Measurements from ENCODE around the gene CTNNAL1. TPM values are rescaled to one million over a fixed set of nuclear protein-coding genes. Genes with fewer than 3 reads are reported as not detected.

Gene CTNNAL1
- total and polyA plus RNA-seq, 2 donors (not counting 1 experiment from before 2014, with no cell fraction given): 0.04 to 1.5 TPM

DNA sequence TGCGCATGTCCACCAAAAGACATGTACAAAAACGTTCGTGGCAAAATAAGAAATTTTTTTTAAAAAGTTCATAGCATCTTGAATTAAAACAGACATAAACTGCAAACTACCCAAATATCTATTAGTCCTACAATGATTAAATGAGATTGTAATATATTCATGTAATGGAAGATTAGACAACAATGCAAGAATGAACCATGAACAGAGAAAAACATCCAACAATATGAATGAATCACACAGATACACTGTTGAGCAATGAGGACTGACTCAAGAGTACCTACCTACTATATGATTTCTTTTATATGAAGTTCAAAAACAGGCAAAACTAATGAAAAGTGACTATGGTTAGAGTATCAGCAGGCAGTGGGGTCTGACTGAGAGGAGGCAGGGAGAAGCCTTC is 17.9 kb upstream of the CTNNAL1 start:
- H3K79me2 ChIP-seq (ENCODE audit: control insufficient read depth, insufficient read depth, low read length): no peaks in the 10 kb centered on the region

GRCh38 chr9:109030426-109030825 is 17.1 kb upstream of the CTNNAL1 start:
- H3K27me3 Mint-ChIP-seq: no peaks in the 10 kb centered on the region
- DNase-seq: no peak
- Histone ChIP-seq H3K79me2 (ENCODE audit: control insufficient read depth, insufficient read depth, low read length) (no peaks in the 10 kb centered on the region), H3K27ac (ENCODE audit: low read length in 2 of 2) (no peak overlapping the region), H3K4me1 (ENCODE audit: control insufficient read depth in 2 of 2, insufficient read depth in 2 of 2, low read length in 2 of 2) (no peaks in the 10 kb centered on the region), H3K36me3 (replicated peaks in 1 of 2; ENCODE audit: control extremely low read depth in 1 of 2, control insufficient read depth in 1 of 2, extremely low read depth in 1 of 2, insufficient read depth in 2 of 2, low read length in 1 of 2) (peaks cover 1 to 30% of the 10 kb centered on the region in 2 experiments), H3K4me3 (ENCODE audit: control extremely low read depth in 1 of 5, extremely low read depth in 1 of 5, insufficient read depth in 1 of 5, low read depth in 2 of 5, low read length in 4 of 5) (no peak overlapping the region), H3K4me2 (replicated peaks; ENCODE audit: low read depth, low read length, poor library complexity, severe bottlenecking) (no peak overlapping the region), H3K9me3 (ENCODE audit: control extremely low read depth in 1 of 3, control insufficient read depth in 2 of 3, insufficient read depth in 1 of 3, low read length in 2 of 3) (no peaks in the 10 kb centered on the region), H3K9ac (ENCODE audit: low read length) (no peak overlapping the region), H3K27me3 (replicated peaks in 1 of 4; ENCODE audit: control extremely low read depth in 1 of 4, control insufficient read depth in 3 of 4, insufficient read depth in 4 of 4, low read length in 3 of 4) (no peaks in the 10 kb centered on the region), H4K20me1 (ENCODE audit: control insufficient read depth, insufficient read depth, low read length, poor library complexity, severe bottlenecking) (no peaks in the 10 kb centered on the region), H2AFZ (ENCODE audit: insufficient read depth, low read depth, low read length, poor library complexity, severe bottlenecking) (no peak overlapping the region)
- ChIA-PET POLR2A (no interaction called here), CTCF (no interaction called here)
- no peak overlapping the region for H3K4me3 Mint-ChIP-seq
- no peaks in the 10 kb centered on the region for H3K9me3 Mint-ChIP-seq (ENCODE audit: insufficient read depth)
- H3K27ac Mint-ChIP-seq: no peak overlapping the region
- intact Hi-C loops (cut with micrococcal nuclease): no loop called here
- ATAC-seq (ENCODE audit: low read depth): no peak
- WGBS (ENCODE audit: insufficient coverage): 100% methylated on average over 2 of the region's 4 CpGs
- TF ChIP-seq EZH2 (IDR thresholded peaks at IDR 0.05; ENCODE audit: borderline replicate concordance, insufficient read depth, low read depth, low read length, poor library complexity, severe bottlenecking): no peak
- TF ChIP-seq, protein P1, sequence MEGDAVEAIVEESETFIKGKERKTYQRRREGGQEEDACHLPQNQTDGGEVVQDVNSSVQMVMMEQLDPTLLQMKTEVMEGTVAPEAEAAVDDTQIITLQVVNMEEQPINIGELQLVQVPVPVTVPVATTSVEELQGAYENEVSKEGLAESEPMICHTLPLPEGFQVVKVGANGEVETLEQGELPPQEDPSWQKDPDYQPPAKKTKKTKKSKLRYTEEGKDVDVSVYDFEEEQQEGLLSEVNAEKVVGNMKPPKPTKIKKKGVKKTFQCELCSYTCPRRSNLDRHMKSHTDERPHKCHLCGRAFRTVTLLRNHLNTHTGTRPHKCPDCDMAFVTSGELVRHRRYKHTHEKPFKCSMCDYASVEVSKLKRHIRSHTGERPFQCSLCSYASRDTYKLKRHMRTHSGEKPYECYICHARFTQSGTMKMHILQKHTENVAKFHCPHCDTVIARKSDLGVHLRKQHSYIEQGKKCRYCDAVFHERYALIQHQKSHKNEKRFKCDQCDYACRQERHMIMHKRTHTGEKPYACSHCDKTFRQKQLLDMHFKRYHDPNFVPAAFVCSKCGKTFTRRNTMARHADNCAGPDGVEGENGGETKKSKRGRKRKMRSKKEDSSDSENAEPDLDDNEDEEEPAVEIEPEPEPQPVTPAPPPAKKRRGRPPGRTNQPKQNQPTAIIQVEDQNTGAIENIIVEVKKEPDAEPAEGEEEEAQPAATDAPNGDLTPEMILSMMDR (IDR thresholded peaks at IDR 0.05): no peak
- H3K4me1 Mint-ChIP-seq: no peaks in the 10 kb centered on the region

More for the DNA sequence above, 17.9 kb upstream of the CTNNAL1 start:
- H3K4me1 Mint-ChIP-seq: no peaks in the 10 kb centered on the region
- intact Hi-C loops (cut with micrococcal nuclease): no loop called here
- Histone ChIP-seq H3K27me3 (replicated peaks in 1 of 4; ENCODE audit: control extremely low read depth in 1 of 4, control insufficient read depth in 3 of 4, insufficient read depth in 4 of 4, low read length in 3 of 4) (no peaks in the 10 kb centered on the region), H3K9me3 (ENCODE audit: control extremely low read depth in 1 of 3, control insufficient read depth in 2 of 3, insufficient read depth in 1 of 3, low read length in 2 of 3) (no peaks in the 10 kb centered on the region), H3K4me1 (ENCODE audit: control insufficient read depth in 2 of 2, insufficient read depth in 2 of 2, low read length in 2 of 2) (no peaks in the 10 kb centered on the region), H3K27ac (ENCODE audit: low read length in 2 of 2) (no peak overlapping the region), H3K36me3 (replicated peaks in 1 of 2; ENCODE audit: control extremely low read depth in 1 of 2, control insufficient read depth in 1 of 2, extremely low read depth in 1 of 2, insufficient read depth in 2 of 2, low read length in 1 of 2) (peaks cover 1 to 31% of the 10 kb centered on the region in 2 experiments), H4K20me1 (ENCODE audit: control insufficient read depth, insufficient read depth, low read length, poor library complexity, severe bottlenecking) (no peaks in the 10 kb centered on the region), H3K4me2 (replicated peaks; ENCODE audit: low read depth, low read length, poor library complexity, severe bottlenecking) (no peak overlapping the region), H2AFZ (ENCODE audit: insufficient read depth, low read depth, low read length, poor library complexity, severe bottlenecking) (no peak overlapping the region), H3K4me3 (ENCODE audit: control extremely low read depth in 1 of 5, extremely low read depth in 1 of 5, insufficient read depth in 1 of 5, low read depth in 2 of 5, low read length in 4 of 5) (no peak overlapping the region), H3K9ac (ENCODE audit: low read length) (no peak overlapping the region)
- DNase-seq (no peak), ATAC-seq (ENCODE audit: low read depth) (no peak)
- H3K9me3 Mint-ChIP-seq (ENCODE audit: insufficient read depth): no peaks in the 10 kb centered on the region
- ChIA-PET CTCF (no interaction called here), POLR2A (no interaction called here)
- WGBS (ENCODE audit: insufficient coverage): no CpG with 5 or more reads among the region's 3 CpGs
- no peak overlapping the region for H3K27ac Mint-ChIP-seq
- H3K4me3 Mint-ChIP-seq: no peak overlapping the region
- TF ChIP-seq, protein P1 (IDR thresholded peaks at IDR 0.05): no peak
- no peak for TF ChIP-seq EZH2 (IDR thresholded peaks at IDR 0.05; ENCODE audit: borderline replicate concordance, insufficient read depth, low read depth, low read length, poor library complexity, severe bottlenecking)
- no peaks in the 10 kb centered on the region for H3K27me3 Mint-ChIP-seq
